ENCODE data around the gene WNT2.

WNT2 gene

GRCh38 chr7:117282239-117282812 is 40.5 kb downstream of the WNT2 start:
- Mint-ChIP-seq H3K9me3 (ENCODE audit: low read depth) (no peaks in the 10 kb centered on the region), H3K27me3 (peaks cover 2% of the 10 kb centered on the region), H3K4me1 (ENCODE audit: low read depth) (no peaks in the 10 kb centered on the region), H3K36me3 (no peaks in the 10 kb centered on the region), H3K4me3 (no peak overlapping the region), H3K27ac (no peak overlapping the region)

GRCh38 chr7:117281562-117281961 is 41.3 kb downstream of the WNT2 start:
- Mint-ChIP-seq H3K36me3 (no peaks in the 10 kb centered on the region), H3K27me3 (peaks cover 2% of the 10 kb centered on the region), H3K4me1 (ENCODE audit: low read depth) (no peaks in the 10 kb centered on the region), H3K27ac (no peak overlapping the region), H3K4me3 (no peak overlapping the region), H3K9me3 (ENCODE audit: low read depth) (no peaks in the 10 kb centered on the region)

GRCh38 chr7:117279931-117280557 is 42.8 kb downstream of the WNT2 start:
- H3K4me1 Mint-ChIP-seq (ENCODE audit: low read depth) = no peaks in the 10 kb centered on the region
- no peaks in the 10 kb centered on the region for H3K36me3 Mint-ChIP-seq
- H3K27ac Mint-ChIP-seq = no peak overlapping the region
- H3K9me3 Mint-ChIP-seq (ENCODE audit: low read depth) = no peaks in the 10 kb centered on the region
- H3K4me3 Mint-ChIP-seq = no peak overlapping the region
- H3K27me3 Mint-ChIP-seq = peaks cover 2% of the 10 kb centered on the region

- H3K9me3 Mint-ChIP-seq (ENCODE audit: low read depth) = no peaks in the 10 kb centered on the region
These were observed 43.7 kb downstream of the WNT2 start for GRCh38 chr7:117279203-117279602.

GRCh38 chr7:117278040-117278439 is 44.8 kb downstream of the WNT2 start:
- no peaks in the 10 kb centered on the region for H3K36me3 Mint-ChIP-seq
- peaks cover 2% of the 10 kb centered on the region for H3K27me3 Mint-ChIP-seq
- H3K9me3 Mint-ChIP-seq (ENCODE audit: low read depth) = no peaks in the 10 kb centered on the region
- no peaks in the 10 kb centered on the region for H3K4me1 Mint-ChIP-seq (ENCODE audit: low read depth)
- no peak overlapping the region for H3K4me3 Mint-ChIP-seq
- H3K27ac Mint-ChIP-seq = no peak overlapping the region

More at GRCh38 chr7:117279203-117279602, 43.7 kb downstream of the WNT2 start:
- no peak overlapping the region for H3K4me3 Mint-ChIP-seq
- no peaks in the 10 kb centered on the region for H3K36me3 Mint-ChIP-seq
- H3K4me1 Mint-ChIP-seq (ENCODE audit: low read depth) = no peaks in the 10 kb centered on the region
- peaks cover 2% of the 10 kb centered on the region for H3K27me3 Mint-ChIP-seq
- H3K27ac Mint-ChIP-seq = no peak overlapping the region

GRCh38 chr7:117277576-117277975 is 45.3 kb downstream of the WNT2 start:
- H3K27ac Mint-ChIP-seq = no peak overlapping the region

GRCh38 chr7:117274951-117275350 is 47.9 kb downstream of the WNT2 start:
- Mint-ChIP-seq H3K4me3 (no peak overlapping the region), H3K36me3 (no peaks in the 10 kb centered on the region), H3K9me3 (ENCODE audit: low read depth) (no peaks in the 10 kb centered on the region), H3K27ac (no peak overlapping the region), H3K4me1 (ENCODE audit: low read depth) (no peaks in the 10 kb centered on the region), H3K27me3 (peaks cover 7% of the 10 kb centered on the region)

More at GRCh38 chr7:117277576-117277975, 45.3 kb downstream of the WNT2 start:
- no peaks in the 10 kb centered on the region for H3K9me3 Mint-ChIP-seq (ENCODE audit: low read depth)
- H3K36me3 Mint-ChIP-seq = no peaks in the 10 kb centered on the region
- H3K4me1 Mint-ChIP-seq (ENCODE audit: low read depth) = no peaks in the 10 kb centered on the region
- no peak overlapping the region for H3K4me3 Mint-ChIP-seq
- H3K27me3 Mint-ChIP-seq = peaks cover 2% of the 10 kb centered on the region

GRCh38 chr7:117273814-117274225 is 49.0 kb downstream of the WNT2 start:
- H3K4me3 Mint-ChIP-seq = no peak overlapping the region
- H3K27me3 Mint-ChIP-seq = peaks cover 6% of the 10 kb centered on the region
- no peaks in the 10 kb centered on the region for H3K9me3 Mint-ChIP-seq (ENCODE audit: low read depth)
- H3K4me1 Mint-ChIP-seq (ENCODE audit: low read depth) = no peaks in the 10 kb centered on the region
- no peak overlapping the region for H3K27ac Mint-ChIP-seq
- H3K36me3 Mint-ChIP-seq = no peaks in the 10 kb centered on the region

GRCh38 chr7:117273325-117273724 is 49.5 kb downstream of the WNT2 start:
- H3K36me3 Mint-ChIP-seq = no peaks in the 10 kb centered on the region
- H3K27ac Mint-ChIP-seq = no peak overlapping the region
- no peaks in the 10 kb centered on the region for H3K4me1 Mint-ChIP-seq (ENCODE audit: low read depth)
- H3K27me3 Mint-ChIP-seq = peaks cover 6% of the 10 kb centered on the region
- H3K4me3 Mint-ChIP-seq = no peak overlapping the region
- no peaks in the 10 kb centered on the region for H3K9me3 Mint-ChIP-seq (ENCODE audit: low read depth)

- H3K9me3 Mint-ChIP-seq (ENCODE audit: low read depth) = no peaks in the 10 kb centered on the region
- H3K27ac Mint-ChIP-seq = no peak overlapping the region
- H3K4me3 Mint-ChIP-seq = no peak overlapping the region
- H3K4me1 Mint-ChIP-seq (ENCODE audit: low read depth) = no peaks in the 10 kb centered on the region
- no peaks in the 10 kb centered on the region for H3K36me3 Mint-ChIP-seq
- H3K27me3 Mint-ChIP-seq = peaks cover 6% of the 10 kb centered on the region
These were observed 50.7 kb downstream of the WNT2 start for GRCh38 chr7:117272017-117272759.

GRCh38 chr7:117271566-117271965 is 51.3 kb downstream of the WNT2 start:
- Mint-ChIP-seq H3K4me3 (no peak overlapping the region), H3K4me1 (ENCODE audit: low read depth) (no peaks in the 10 kb centered on the region)

GRCh38 chr7:117270371-117270770 is 52.5 kb downstream of the WNT2 start:
- Mint-ChIP-seq H3K4me3 (no peak overlapping the region), H3K27ac (no peak overlapping the region), H3K27me3 (peaks cover 6% of the 10 kb centered on the region), H3K4me1 (ENCODE audit: low read depth) (no peaks in the 10 kb centered on the region), H3K36me3 (no peaks in the 10 kb centered on the region), H3K9me3 (ENCODE audit: low read depth) (no peaks in the 10 kb centered on the region)

More at GRCh38 chr7:117271566-117271965, 51.3 kb downstream of the WNT2 start:
- Mint-ChIP-seq H3K9me3 (ENCODE audit: low read depth) (no peaks in the 10 kb centered on the region), H3K36me3 (no peaks in the 10 kb centered on the region), H3K27me3 (peaks cover 6% of the 10 kb centered on the region), H3K27ac (no peak overlapping the region)

- Mint-ChIP-seq H3K36me3 (no peaks in the 10 kb centered on the region), H3K27ac (no peak overlapping the region), H3K4me3 (no peak overlapping the region), H3K9me3 (ENCODE audit: low read depth) (no peaks in the 10 kb centered on the region), H3K27me3 (peaks cover 6% of the 10 kb centered on the region), H3K4me1 (ENCODE audit: low read depth) (no peaks in the 10 kb centered on the region)
These were observed 53.0 kb downstream of the WNT2 start for GRCh38 chr7:117269886-117270285.

GRCh38 chr7:117269417-117269816 is 53.4 kb downstream of the WNT2 start:
- Mint-ChIP-seq H3K9me3 (ENCODE audit: low read depth) (no peaks in the 10 kb centered on the region), H3K27ac (no peak overlapping the region), H3K4me1 (ENCODE audit: low read depth) (no peaks in the 10 kb centered on the region), H3K36me3 (no peaks in the 10 kb centered on the region), H3K4me3 (no peak overlapping the region), H3K27me3 (peaks cover 6% of the 10 kb centered on the region)

GRCh38 chr7:117264716-117265115 is 58.1 kb downstream of the WNT2 start:
- H3K4me3 Mint-ChIP-seq = no peak overlapping the region
- H3K9me3 Mint-ChIP-seq (ENCODE audit: low read depth) = no peaks in the 10 kb centered on the region
- H3K27ac Mint-ChIP-seq = no peak overlapping the region
- H3K27me3 Mint-ChIP-seq = peaks cover 2% of the 10 kb centered on the region
- no peaks in the 10 kb centered on the region for H3K4me1 Mint-ChIP-seq (ENCODE audit: low read depth)
- no peaks in the 10 kb centered on the region for H3K36me3 Mint-ChIP-seq

All from activated naive CD8-positive, alpha-beta T cell (primary cell).